K562 (cell line): ENCODE results near the gene KAZN. TPM values are rescaled to one million over a fixed set of nuclear protein-coding genes. Genes with fewer than 3 reads are reported as not detected.

Source experiments
- ATAC-seq: fragments of 200-7000 bp; cut with Tn5 transposase; 3 replicates; pipeline ENCODE4 v1.9.1; 2020; ENCODE audit warnings: moderate library complexity
- BruUV-seq: library from RNA; stranded (reverse); fragments of 400-500 nt; replicated peaks from 2 replicates; lab custom pipeline; 2021; lab: Mats Ljungman, UMichigan
- CTCF ChIA-PET: fragments of 300-600 bp; formaldehyde crosslinking; extraction: SDS; loops from one replicate; lab custom pipeline; 2021; ENCODE audit warnings: low intra/inter-chr PET ratio; lab: Yijun Ruan, JAX
- POLR2A ChIA-PET: fragments of 300-600, 350-650 bp; sonication (Branson Sonifier 250); formaldehyde crosslinking; extraction: SDS; loops from one replicate; lab custom pipeline; 2021; ENCODE audit warnings: antibody characterized with exemption, inconsistent platforms; lab: Yijun Ruan, JAX
- DNase-seq, 4 experiments: peaks; one replicate each; pipeline versions ENCODE4 v3.0.0 to v3.0.0-alpha.2; 2011 to 2018; ENCODE audit warnings: low spot score in 3 of 4, mixed read lengths in 3 of 4; ENCODE audit errors: extremely low read depth in 1 of 4
- FAIRE-seq: peaks from 2 replicates; lab custom pipeline; 2011; peaks lifted over from hg19 to GRCh38; lab: Jason Lieb, UNC
- H2AFZ ChIP-seq: 2 replicates; pipeline ENCODE4 v1.6.0; 2011; ENCODE audit warnings: low read depth, low read length, control low read depth, inconsistent platforms
- H3K27ac ChIP-seq: fragments of 200-600 bp; 3 replicates; pipeline ENCODE4 v1.8.0; 2011; ENCODE audit warnings: low read depth, mild to moderate bottlenecking, control low read depth, inconsistent platforms, low read length, moderate library complexity, mixed read lengths; ENCODE audit errors: extremely low read depth
- H3K27me3 ChIP-seq, 2 experiments: fragments of 300-600 bp in 1 of 2; 2 replicates in 1 of 2; 3 replicates in 1 of 2; pipeline versions ENCODE4 v1.6.0 to v1.8.0; 2011; ENCODE audit warnings: inconsistent platforms in 2 of 2, low read length in 2 of 2, mild to moderate bottlenecking in 1 of 2, mixed read lengths in 1 of 2, moderate library complexity in 1 of 2; ENCODE audit not compliant: control insufficient read depth in 2 of 2, insufficient read depth in 2 of 2
- H3K36me3 ChIP-seq: fragments of 300-600 bp; 3 replicates; pipeline ENCODE4 v1.8.0; 2011; ENCODE audit warnings: mild to moderate bottlenecking, low read length, inconsistent platforms; ENCODE audit not compliant: control insufficient read depth, insufficient read depth
- H3K4me1 ChIP-seq, 2 experiments: fragments of 200-600 bp in 1 of 2; replicated peaks in 1 of 2; 2 replicates in 1 of 2; 3 replicates in 1 of 2; pipeline versions ENCODE4 v1.5.1 to v1.8.0; 2011; ENCODE audit warnings: inconsistent platforms in 2 of 2, low read length in 2 of 2, mild to moderate bottlenecking in 1 of 2, mixed read lengths in 1 of 2, moderate library complexity in 1 of 2; ENCODE audit not compliant: control insufficient read depth in 2 of 2, insufficient read depth in 2 of 2
- H3K4me2 ChIP-seq: 2 replicates; pipeline ENCODE4 v1.6.1; 2011; ENCODE audit warnings: low read length, control low read depth, inconsistent platforms, mixed read lengths; ENCODE audit not compliant: insufficient read depth
- H3K4me3 ChIP-seq: fragments of 200-600 bp; sonication (generic), shearing (Covaris generic); 2 replicates; pipeline ENCODE4 v1.5.1; 2016; ENCODE audit warnings: control low read depth, inconsistent platforms
- H3K79me2 ChIP-seq: fragments of 200-600 bp; 3 replicates; pipeline ENCODE4 v1.8.0; 2011; ENCODE audit warnings: low read length, inconsistent platforms; ENCODE audit not compliant: control insufficient read depth, insufficient read depth
- H3K9ac ChIP-seq, 2 experiments: 2 replicates each; pipeline versions ENCODE4 v1.6.0 to v1.6.1; 2011; ENCODE audit warnings: low read depth in 2 of 2, low read length in 2 of 2, control low read depth in 1 of 2, inconsistent platforms in 1 of 2, mild to moderate bottlenecking in 1 of 2, mixed read lengths in 1 of 2; ENCODE audit not compliant: insufficient read depth in 1 of 2
- H3K9me1 ChIP-seq: one replicate; pipeline ENCODE4 v1.6.0; 2011; ENCODE audit warnings: inconsistent platforms, mild to moderate bottlenecking, low read length, moderate library complexity; ENCODE audit not compliant: control insufficient read depth, insufficient read depth
- H3K9me3 ChIP-seq: replicated peaks from 2 replicates; pipeline ENCODE4 v1.5.1; 2011; ENCODE audit warnings: low read depth, low read length, inconsistent platforms; ENCODE audit not compliant: control insufficient read depth, insufficient read depth
- H4K20me1 ChIP-seq: replicated peaks from 2 replicates; pipeline ENCODE4 v1.6.1; 2011; ENCODE audit warnings: low read length, inconsistent platforms, mixed read lengths; ENCODE audit not compliant: control insufficient read depth, insufficient read depth
- CEBPG ChIP-seq, 3 experiments: fragments of 200-800 bp in 1 of 3; sonication (Bioruptor generic) in 1 of 3; sonication (generic) in 1 of 3; formaldehyde crosslinking in 1 of 3; IDR thresholded peaks in 2 of 3; conservative IDR thresholded peaks in 1 of 3; 2 replicates each; pipeline versions ENCODE4 v1.6.1 to v1.8.0; 2016 to 2022; ENCODE audit warnings: missing compliant biosample characterization in 2 of 3, missing genetic modification characterization in 2 of 3, mild to moderate bottlenecking in 1 of 3, missing genetic modification reagents in 1 of 3
- EWSR1 ChIP-seq: fragments of 450-650 bp; IDR thresholded peaks from 2 replicates; pipeline ENCODE4 v1.6.1; 2018; ENCODE audit warnings: borderline replicate concordance, mild to moderate bottlenecking, low read depth, moderate library complexity; ENCODE audit not compliant: partially characterized antibody
- HMGN3 ChIP-seq: IDR thresholded peaks from 2 replicates; pipeline ENCODE4 v1.6.1; 2011; ENCODE audit warnings: borderline replicate concordance, low read depth, mild to moderate bottlenecking, mixed read lengths, low read length; ENCODE audit not compliant: insufficient read length; ENCODE audit errors: extremely low read depth
- NEUROD1 ChIP-seq: fragments of 150-350 bp; IDR thresholded peaks from 2 replicates; pipeline ENCODE4 v1.6.1; 2014; ENCODE audit warnings: borderline replicate concordance, low read length, low read depth; ENCODE audit not compliant: partially characterized antibody
- WGBS: fragments of 100-300 bp; shearing (Covaris generic); methylation state at CpG from one replicate; pipeline ENCODE4 v1.1.6; 2016; ENCODE audit warnings: low coverage, mixed read lengths; ENCODE audit not compliant: insufficient coverage; ENCODE audit errors: missing lambda C conversion rate; 5-methylcytosine and 5-hydroxymethylcytosine counted together
- in situ Hi-C: fragments of 300-500 bp; cut with MboI; formaldehyde crosslinking; loops from 4 replicates; pipeline ENCODE4 v1.15.0; 2018; ENCODE audit warnings: inconsistent platforms, mixed read lengths
- intact Hi-C: fragments of 100-400 bp; cut with micrococcal nuclease; formaldehyde crosslinking; loops from 2 replicates; pipeline ENCODE4 v1.14.2; 2022
- polyA plus RNA-seq, 8 experiments: library from polyadenylated mRNA; depleted of rRNA in 4 of 8; stranded (reverse) in 5 of 8; unstranded in 3 of 8; fragments of >200 nt; fragmentation: Nextera tagmentation in 2 of 8; fragmentation: Illumina TruSeq in 1 of 8; extraction: Ambion mirVana in 2 of 8; extraction: Trizol in 1 of 8; gene quantifications; 2 replicates each; pipeline versions ENCODE4 v1.2.1 to v1.2.3, GENCODE V29; 2011 to 2014; ENCODE audit warnings: inconsistent platforms in 1 of 8, missing spikeins in 1 of 8
- total RNA-seq, 7 experiments: library from RNA; depleted of rRNA in 6 of 7; stranded (reverse); fragments of >200 nt in 6 of 7; fragmentation: Illumina TruSeq in 2 of 7; extraction: Trizol in 2 of 7; gene quantifications; 2 replicates each; pipeline versions ENCODE4 v1.2.1 to v1.2.3, GENCODE V29; 2011 to 2021; ENCODE audit warnings: low replicate concordance in 1 of 7
- TF ChIP-seq, protein P1 (sequence below): fragments of 250-450 bp; sonication (Bioruptor Pico); IDR thresholded peaks from 2 replicates; pipeline ENCODE4 v1.5.0; 2020; ENCODE audit warnings: mild to moderate bottlenecking, borderline replicate concordance
- TF ChIP-seq, protein P2 (sequence below), 2 experiments: fragments of 450-650 bp in 1 of 2; sonication (generic) in 1 of 2; formaldehyde crosslinking in 1 of 2; IDR thresholded peaks in 1 of 2; conservative IDR thresholded peaks in 1 of 2; 2 replicates each; pipeline versions ENCODE4 v1.6.1 to v1.8.1; 2016 to 2023; ENCODE audit warnings: mild to moderate bottlenecking in 2 of 2, moderate library complexity in 2 of 2, inconsistent platforms in 1 of 2, missing genetic modification reagents in 1 of 2
- TF ChIP-seq, protein P3 (sequence below), 2 experiments: fragments of 450-650 bp; IDR thresholded peaks; 2 replicates each; pipeline ENCODE4 v1.6.1; 2016; ENCODE audit warnings: mild to moderate bottlenecking in 2 of 2, borderline replicate concordance in 1 of 2, low read depth in 1 of 2, moderate library complexity in 1 of 2

Gene KAZN
- total and polyA plus RNA-seq, 9 of the 15 experiments (the other 6 are each of a cell fraction or from before 2014, with no cell fraction given), result 2.1 to 21.6 (median 5.4) TPM

DNA sequence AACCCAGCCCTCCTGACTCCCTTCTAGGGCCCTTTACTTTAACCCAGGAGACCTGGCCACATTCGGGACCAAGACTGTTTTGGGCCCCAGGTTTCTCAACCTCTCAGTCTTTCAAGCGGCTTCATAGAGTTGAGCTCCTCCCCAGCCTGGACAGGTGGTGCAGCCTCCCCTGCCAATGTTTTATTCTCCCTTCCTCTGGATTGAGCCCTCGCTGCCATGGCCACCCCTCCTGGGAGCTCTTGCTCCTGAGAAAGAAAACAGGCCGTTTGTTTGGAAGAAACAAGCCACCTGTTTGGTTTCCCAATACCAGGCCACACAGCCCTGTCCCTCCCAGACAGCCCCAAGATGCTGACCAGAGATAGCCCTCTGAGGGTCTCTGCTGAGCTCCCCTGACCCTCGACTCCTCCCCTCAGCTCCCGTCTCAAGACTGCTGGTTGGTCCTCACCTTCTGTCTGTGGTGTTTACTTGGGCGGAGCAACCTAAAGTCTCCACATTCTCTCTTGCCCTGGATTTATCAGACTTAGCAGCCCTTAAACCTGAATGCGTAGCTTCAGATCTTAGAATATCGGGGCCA, 558.4 kb downstream of the KAZN start:
- no peaks in the 10 kb centered on the region for H3K79me2 ChIP-seq
- H3K4me1 ChIP-seq, result peaks cover 6 to 26% of the 10 kb centered on the region in 2 experiments
- no peak overlapping the region for H3K4me3 ChIP-seq
- POLR2A ChIA-PET, result interaction anchor here (0.6 to 1.4 kb wide), 5 partner anchors 9 to 306 kb away, joined by 3 to 5 read pairs (median 3); no protein-coding TSS in a partner anchor
- DNase-seq (no peak), FAIRE-seq (no peak), ATAC-seq (no peak)
- no peak overlapping the region for H3K4me2 ChIP-seq
- H3K9me1 ChIP-seq, result no peaks in the 10 kb centered on the region
- H3K9ac ChIP-seq, result no peak overlapping the region
- BruUV-seq, result no TSS peak
- H2AFZ ChIP-seq, result no peak overlapping the region
- intact Hi-C loops (loop anchor here (10.0 kb wide), 1 partner anchor 278 kb away; the partner anchor contains the start of gene CTRC), in situ Hi-C loops (no loop called here)
- peaks cover 29 to 95% of the 10 kb centered on the region in 2 experiments for H3K27me3 ChIP-seq
- WGBS, result 2% methylated on average over 9 of the region's 9 CpGs
- no peaks in the 10 kb centered on the region for H3K9me3 ChIP-seq
- 0 out of 2 replicates have a peak, but pooled peaks cover 7% of the 10 kb centered on the region for H4K20me1 ChIP-seq
- H3K36me3 ChIP-seq, result no peaks in the 10 kb centered on the region
- CTCF ChIA-PET, result interaction anchor here (0.8 kb wide), 1 partner anchor 135 kb away, joined by 3 read pairs; no protein-coding TSS in a partner anchor
- no peak overlapping the region for H3K27ac ChIP-seq
- TF ChIP-seq NEUROD1, result no peak
- TF ChIP-seq EWSR1, result no peak
- TF ChIP-seq, protein P1, sequence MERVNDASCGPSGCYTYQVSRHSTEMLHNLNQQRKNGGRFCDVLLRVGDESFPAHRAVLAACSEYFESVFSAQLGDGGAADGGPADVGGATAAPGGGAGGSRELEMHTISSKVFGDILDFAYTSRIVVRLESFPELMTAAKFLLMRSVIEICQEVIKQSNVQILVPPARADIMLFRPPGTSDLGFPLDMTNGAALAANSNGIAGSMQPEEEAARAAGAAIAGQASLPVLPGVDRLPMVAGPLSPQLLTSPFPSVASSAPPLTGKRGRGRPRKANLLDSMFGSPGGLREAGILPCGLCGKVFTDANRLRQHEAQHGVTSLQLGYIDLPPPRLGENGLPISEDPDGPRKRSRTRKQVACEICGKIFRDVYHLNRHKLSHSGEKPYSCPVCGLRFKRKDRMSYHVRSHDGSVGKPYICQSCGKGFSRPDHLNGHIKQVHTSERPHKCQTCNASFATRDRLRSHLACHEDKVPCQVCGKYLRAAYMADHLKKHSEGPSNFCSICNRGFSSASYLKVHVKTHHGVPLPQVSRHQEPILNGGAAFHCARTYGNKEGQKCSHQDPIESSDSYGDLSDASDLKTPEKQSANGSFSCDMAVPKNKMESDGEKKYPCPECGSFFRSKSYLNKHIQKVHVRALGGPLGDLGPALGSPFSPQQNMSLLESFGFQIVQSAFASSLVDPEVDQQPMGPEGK (CRISPR knock-in tag), result no peak
- no peak for TF ChIP-seq HMGN3
- no peak for TF ChIP-seq CEBPG (CRISPR knock-in tag; IDR thresholded peaks at IDR 0.05)
- no peak for TF ChIP-seq CEBPG (tag; conservative IDR thresholded peaks at IDR 0.05 in 1 of 2, IDR thresholded peaks at IDR 0.05 in 1 of 2)
- TF ChIP-seq, protein P2, sequence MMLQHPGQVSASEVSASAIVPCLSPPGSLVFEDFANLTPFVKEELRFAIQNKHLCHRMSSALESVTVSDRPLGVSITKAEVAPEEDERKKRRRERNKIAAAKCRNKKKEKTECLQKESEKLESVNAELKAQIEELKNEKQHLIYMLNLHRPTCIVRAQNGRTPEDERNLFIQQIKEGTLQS (IDR thresholded peaks at IDR 0.05), result no peak
- TF ChIP-seq, protein P2 (CRISPR knock-in tag; conservative IDR thresholded peaks at IDR 0.05), result no peak
- TF ChIP-seq, protein P3, sequence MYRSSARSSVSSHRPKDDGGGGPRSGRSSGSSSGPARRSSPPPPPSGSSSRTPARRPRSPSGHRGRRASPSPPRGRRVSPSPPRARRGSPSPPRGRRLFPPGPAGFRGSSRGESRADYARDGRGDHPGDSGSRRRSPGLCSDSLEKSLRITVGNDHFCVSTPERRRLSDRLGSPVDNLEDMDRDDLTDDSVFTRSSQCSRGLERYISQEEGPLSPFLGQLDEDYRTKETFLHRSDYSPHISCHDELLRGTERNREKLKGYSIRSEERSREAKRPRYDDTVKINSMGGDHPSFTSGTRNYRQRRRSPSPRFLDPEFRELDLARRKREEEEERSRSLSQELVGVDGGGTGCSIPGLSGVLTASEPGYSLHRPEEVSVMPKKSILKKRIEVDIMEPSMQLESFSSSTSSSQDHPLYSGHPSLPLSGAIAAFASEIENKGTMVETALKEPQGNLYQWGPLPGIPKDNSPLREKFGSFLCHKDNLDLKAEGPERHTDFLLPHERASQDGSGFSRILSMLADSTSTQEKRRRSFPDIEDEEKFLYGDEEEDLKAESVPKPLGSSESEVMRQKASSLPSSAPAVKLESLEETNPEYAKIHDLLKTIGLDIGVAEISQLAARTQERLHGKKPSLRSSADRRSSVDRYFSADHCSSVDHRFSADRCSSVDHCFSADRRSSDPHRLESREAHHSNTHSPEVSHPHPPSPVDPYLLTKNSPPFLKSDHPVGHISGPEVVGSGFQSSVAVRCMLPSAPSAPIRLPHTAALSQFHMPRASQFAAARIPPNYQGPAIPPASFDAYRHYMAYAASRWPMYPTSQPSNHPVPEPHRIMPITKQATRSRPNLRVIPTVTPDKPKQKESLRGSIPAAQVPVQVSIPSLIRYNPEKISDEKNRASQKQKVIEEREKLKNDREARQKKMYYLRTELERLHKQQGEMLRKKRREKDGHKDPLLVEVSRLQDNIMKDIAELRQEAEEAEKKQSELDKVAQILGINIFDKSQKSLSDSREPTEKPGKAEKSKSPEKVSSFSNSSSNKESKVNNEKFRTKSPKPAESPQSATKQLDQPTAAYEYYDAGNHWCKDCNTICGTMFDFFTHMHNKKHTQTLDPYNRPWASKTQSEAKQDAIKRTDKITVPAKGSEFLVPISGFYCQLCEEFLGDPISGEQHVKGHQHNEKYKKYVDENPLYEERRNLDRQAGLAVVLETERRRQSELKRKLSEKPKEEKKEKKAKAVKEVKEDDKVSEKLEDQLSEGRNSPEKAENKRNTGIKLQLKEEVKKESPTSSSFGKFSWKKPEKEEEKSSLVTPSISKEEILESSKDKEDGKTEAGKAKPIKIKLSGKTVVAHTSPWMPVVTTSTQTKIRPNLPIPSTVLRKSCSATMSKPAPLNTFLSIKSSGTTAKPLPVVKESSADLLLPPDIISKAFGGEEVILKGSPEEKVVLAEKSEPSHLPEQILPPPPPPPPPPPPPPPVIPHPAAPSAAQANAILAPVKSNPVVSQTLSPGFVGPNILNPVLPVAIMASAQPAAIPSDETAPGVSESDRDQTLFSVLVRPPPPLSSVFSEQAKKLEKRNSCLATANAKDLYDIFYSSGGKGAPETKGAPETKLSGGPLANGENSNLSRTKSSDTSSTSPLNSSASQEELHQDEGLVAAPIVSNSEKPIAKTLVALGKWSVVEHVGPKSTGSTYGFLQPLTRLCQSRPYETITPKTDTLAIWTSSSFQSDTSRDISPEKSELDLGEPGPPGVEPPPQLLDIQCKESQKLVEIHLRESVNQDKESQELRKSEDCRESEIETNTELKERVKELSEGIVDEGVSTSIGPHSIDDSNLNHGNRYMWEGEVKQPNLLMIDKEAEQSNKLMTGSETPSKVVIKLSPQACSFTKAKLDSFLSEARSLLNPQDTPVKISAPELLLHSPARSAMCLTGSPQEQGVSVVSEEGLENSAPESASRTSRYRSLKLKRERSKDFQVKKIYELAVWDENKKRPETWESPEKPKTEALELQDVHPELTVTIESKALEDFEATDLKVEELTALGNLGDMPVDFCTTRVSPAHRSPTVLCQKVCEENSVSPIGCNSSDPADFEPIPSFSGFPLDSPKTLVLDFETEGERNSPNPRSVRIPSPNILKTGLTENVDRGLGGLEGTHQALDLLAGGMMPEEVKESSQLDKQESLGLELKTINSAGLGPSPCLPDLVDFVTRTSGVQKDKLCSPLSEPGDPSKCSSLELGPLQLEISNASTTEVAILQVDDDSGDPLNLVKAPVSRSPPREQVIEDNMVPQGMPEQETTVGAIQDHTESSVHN (IDR thresholded peaks at IDR 0.05; ENCODE audit: borderline replicate concordance in 1 of 2, low read depth in 1 of 2), result no peak
